ENCODE data around the gene NCKAP5. TPM values are rescaled to one million over a fixed set of nuclear protein-coding genes. Genes with fewer than 3 reads are reported as not detected.

The NCKAP5 gene
- polyA plus RNA-seq, 3 donors = not detected

DNA sequence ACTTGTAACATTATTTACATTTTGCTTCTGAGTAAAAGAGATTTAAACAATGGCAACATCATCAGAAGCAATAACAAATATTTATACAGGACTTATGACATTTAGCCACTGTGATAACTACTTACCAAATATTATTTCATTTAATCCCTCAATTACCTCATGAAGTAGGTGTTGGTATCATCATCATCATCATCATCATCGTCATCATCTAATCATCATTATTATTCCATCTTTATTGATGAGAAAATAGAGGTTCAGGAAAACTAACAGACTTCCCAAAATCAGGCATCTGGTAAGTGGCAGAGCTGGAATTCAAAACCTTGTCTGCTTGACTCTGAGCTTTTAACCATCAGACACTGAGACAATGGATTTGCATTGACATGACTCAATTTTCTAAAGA is 204.4 kb downstream of the NCKAP5 start:
- peaks cover 0 to 2% (median 0%) of the 10 kb centered on the region in 3 donors for H3K27me3 Mint-ChIP-seq (ENCODE audit: low read depth in 3 of 3)

DNA sequence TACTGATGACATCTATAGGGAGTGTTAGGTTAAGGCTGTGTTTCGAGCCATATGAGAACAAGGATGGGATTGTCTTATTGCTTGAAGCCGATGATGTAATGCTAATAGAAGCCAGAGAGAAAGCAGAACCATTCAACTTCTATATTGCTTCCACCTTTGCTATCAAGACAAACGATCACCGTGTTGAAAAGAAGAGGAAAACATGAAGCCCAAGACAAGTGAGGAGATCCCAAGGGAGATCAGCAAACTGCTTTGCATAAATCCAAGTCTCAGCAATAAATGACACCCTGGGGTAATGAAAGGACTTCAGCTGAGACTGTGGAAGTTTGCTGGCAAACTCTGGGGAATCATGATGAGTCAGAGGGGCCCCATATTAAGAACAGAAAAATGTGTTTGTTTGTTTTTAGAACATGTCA is 206.2 kb downstream of the NCKAP5 start:
- no peaks in the 10 kb centered on the region for H3K4me1 ChIP-seq (ENCODE audit: control insufficient read depth in 1 of 2, insufficient read depth in 2 of 2, low read length in 2 of 2)
- H3K4me3 ChIP-seq (replicated peaks in 1 of 3; ENCODE audit: low read depth in 2 of 3, low read length in 3 of 3) = no peak overlapping the region
- no peaks in the 10 kb centered on the region for H4K20me1 ChIP-seq (ENCODE audit: insufficient read depth, low read length)
- H3K9ac ChIP-seq (ENCODE audit: insufficient read depth, low read length, poor library complexity, severe bottlenecking) = no peak overlapping the region
- H3K9me3 ChIP-seq (replicated peaks in 1 of 2; ENCODE audit: control insufficient read depth in 1 of 2, insufficient read depth in 1 of 2, low read length in 2 of 2) = no peaks in the 10 kb centered on the region
- no peak for DNase-seq
- H2AFZ ChIP-seq (ENCODE audit: insufficient read depth, low read depth, low read length, poor library complexity, severe bottlenecking) = no peak overlapping the region
- no CpG with 5 or more reads among the region's 4 CpGs for WGBS (ENCODE audit: insufficient coverage)
- Mint-ChIP-seq H3K27ac (no peak overlapping the region), H3K36me3 (no peaks in the 10 kb centered on the region), H3K9me3 (peaks cover 0 to 1% (median 0%) of the 10 kb centered on the region in 7 donors), H3K4me1 (no peaks in the 10 kb centered on the region), H3K4me3 (no peak overlapping the region), H3K27me3 (ENCODE audit: low read depth in 3 of 3) (no peaks in the 10 kb centered on the region)
- no peaks in the 10 kb centered on the region for H3K27me3 ChIP-seq (ENCODE audit: control insufficient read depth in 2 of 2, insufficient read depth in 2 of 2, low read length in 2 of 2)
- TF ChIP-seq, protein P1, sequence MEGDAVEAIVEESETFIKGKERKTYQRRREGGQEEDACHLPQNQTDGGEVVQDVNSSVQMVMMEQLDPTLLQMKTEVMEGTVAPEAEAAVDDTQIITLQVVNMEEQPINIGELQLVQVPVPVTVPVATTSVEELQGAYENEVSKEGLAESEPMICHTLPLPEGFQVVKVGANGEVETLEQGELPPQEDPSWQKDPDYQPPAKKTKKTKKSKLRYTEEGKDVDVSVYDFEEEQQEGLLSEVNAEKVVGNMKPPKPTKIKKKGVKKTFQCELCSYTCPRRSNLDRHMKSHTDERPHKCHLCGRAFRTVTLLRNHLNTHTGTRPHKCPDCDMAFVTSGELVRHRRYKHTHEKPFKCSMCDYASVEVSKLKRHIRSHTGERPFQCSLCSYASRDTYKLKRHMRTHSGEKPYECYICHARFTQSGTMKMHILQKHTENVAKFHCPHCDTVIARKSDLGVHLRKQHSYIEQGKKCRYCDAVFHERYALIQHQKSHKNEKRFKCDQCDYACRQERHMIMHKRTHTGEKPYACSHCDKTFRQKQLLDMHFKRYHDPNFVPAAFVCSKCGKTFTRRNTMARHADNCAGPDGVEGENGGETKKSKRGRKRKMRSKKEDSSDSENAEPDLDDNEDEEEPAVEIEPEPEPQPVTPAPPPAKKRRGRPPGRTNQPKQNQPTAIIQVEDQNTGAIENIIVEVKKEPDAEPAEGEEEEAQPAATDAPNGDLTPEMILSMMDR (IDR thresholded peaks at IDR 0.05) = no peak
- no peak overlapping the region for H3K27ac ChIP-seq (ENCODE audit: low read depth in 1 of 2, low read length in 2 of 2)
- intact Hi-C loops (cut with micrococcal nuclease) = no loop called here
- H3K4me2 ChIP-seq (replicated peaks; ENCODE audit: extremely low read depth, low read length, poor library complexity, severe bottlenecking) = no peak overlapping the region
- H3K36me3 ChIP-seq (replicated peaks in 1 of 2; ENCODE audit: control insufficient read depth in 1 of 2, insufficient read depth in 2 of 2, low read length in 2 of 2) = no peaks in the 10 kb centered on the region
- H3K79me2 ChIP-seq (ENCODE audit: insufficient read depth, low read length) = no peaks in the 10 kb centered on the region

More for the DNA sequence above, 204.4 kb downstream of the NCKAP5 start:
- H3K9me3 ChIP-seq (replicated peaks in 1 of 2; ENCODE audit: control insufficient read depth in 1 of 2, insufficient read depth in 1 of 2, low read length in 2 of 2) = no peaks in the 10 kb centered on the region
- Mint-ChIP-seq H3K4me3 (no peak overlapping the region), H3K27ac (no peak overlapping the region), H3K36me3 (no peaks in the 10 kb centered on the region), H3K4me1 (no peaks in the 10 kb centered on the region), H3K9me3 (peaks cover 0 to 2% (median 0%) of the 10 kb centered on the region in 7 donors)
- H3K27ac ChIP-seq (ENCODE audit: low read depth in 1 of 2, low read length in 2 of 2) = no peak overlapping the region
- intact Hi-C loops (cut with micrococcal nuclease) = no loop called here
- no peaks in the 10 kb centered on the region for H3K4me1 ChIP-seq (ENCODE audit: control insufficient read depth in 1 of 2, insufficient read depth in 2 of 2, low read length in 2 of 2)
- no peak overlapping the region for H3K9ac ChIP-seq (ENCODE audit: insufficient read depth, low read length, poor library complexity, severe bottlenecking)
- H4K20me1 ChIP-seq (ENCODE audit: insufficient read depth, low read length) = no peaks in the 10 kb centered on the region
- H3K27me3 ChIP-seq (ENCODE audit: control insufficient read depth in 2 of 2, insufficient read depth in 2 of 2, low read length in 2 of 2) = no peaks in the 10 kb centered on the region
- H2AFZ ChIP-seq (ENCODE audit: insufficient read depth, low read depth, low read length, poor library complexity, severe bottlenecking) = no peak overlapping the region
- WGBS (ENCODE audit: insufficient coverage) = no CpG with 5 or more reads among the region's 1 CpG
- H3K36me3 ChIP-seq (replicated peaks in 1 of 2; ENCODE audit: control insufficient read depth in 1 of 2, insufficient read depth in 2 of 2, low read length in 2 of 2) = no peaks in the 10 kb centered on the region
- DNase-seq = no peak
- no peak overlapping the region for H3K4me2 ChIP-seq (replicated peaks; ENCODE audit: extremely low read depth, low read length, poor library complexity, severe bottlenecking)
- no peak overlapping the region for H3K4me3 ChIP-seq (replicated peaks in 1 of 3; ENCODE audit: low read depth in 2 of 3, low read length in 3 of 3)
- H3K79me2 ChIP-seq (ENCODE audit: insufficient read depth, low read length) = no peaks in the 10 kb centered on the region
- TF ChIP-seq, protein P1 (IDR thresholded peaks at IDR 0.05) = no peak
